ENCODE results near the gene CEP85. TPM values are rescaled to one million over a fixed set of nuclear protein-coding genes. Genes with fewer than 3 reads are reported as not detected.
"Not testable (repeated sequence)": the region's sequence is repeated elsewhere in the genome, so short reads cannot be mapped to it uniquely, and the experiment has no call there.

The CEP85 gene
- total RNA-seq, 1 experiment from 2014 or later, result 37.2 TPM

GRCh38 chr1:26307363-26307781 is 73.4 kb downstream of the CEP85 start:
- POLR2A ChIA-PET, result no interaction called here
- Histone ChIP-seq H3K9ac (ENCODE audit: low read length) (peak overlapping the region; percentile 89), H3K4me1 (ENCODE audit: control insufficient read depth in 1 of 2, insufficient read depth in 2 of 2, low read length in 2 of 2) (peaks cover 9 to 37% of the 10 kb centered on the region in 2 experiments; a peak in 3 of 4 replicates), H4K20me1 (ENCODE audit: insufficient read depth) (no peaks in the 10 kb centered on the region), H3K27me3 (ENCODE audit: insufficient read depth, low read length) (no peaks in the 10 kb centered on the region), H2AFZ (ENCODE audit: low read depth, low read length, poor library complexity, severe bottlenecking) (peak overlapping the region; percentile 71), H3K4me3 (replicated peaks in 1 of 2; ENCODE audit: low read depth in 1 of 2, low read length in 2 of 2) (peak overlapping the region; percentile 79 to 91; a peak in 3 of 4 replicates), H3K79me2 (ENCODE audit: insufficient read depth, low read length) (peaks cover 12% of the 10 kb centered on the region), H3K27ac (ENCODE audit: low read depth, low read length) (peak overlapping the region; percentile 14; the same call in 1 of the 2 replicates), H3K36me3 (ENCODE audit: control insufficient read depth in 1 of 2, insufficient read depth in 2 of 2, low read length in 2 of 2) (no peaks in the 10 kb centered on the region), H3K4me2 (ENCODE audit: low read length) (peak overlapping the region; percentile 100), H3K9me2 (ENCODE audit: insufficient read depth) (no peaks in the 10 kb centered on the region), H3K9me3 (ENCODE audit: control insufficient read depth in 1 of 2, insufficient read depth in 1 of 2, low read depth in 1 of 2, low read length in 2 of 2) (no peaks in the 10 kb centered on the region)
- intact Hi-C loops (cut with micrococcal nuclease), result no loop called here
- RAD21 ChIA-PET (ENCODE audit: low non-redundant PET in 1 of 2, low total read pairs in 2 of 2, uncharacterized antibody in 2 of 2, unreplicated experiment in 2 of 2), result no interaction called here
- TF ChIP-seq JUND (IDR thresholded peaks at IDR 0.05), result no peak
- CTCF ChIA-PET, result interaction anchor here (1.2 to 2.7 kb wide), 3 partner anchors 14 to 84 kb away, joined by 3 to 10 read pairs (median 4); no protein-coding TSS in a partner anchor
- no peak for ATAC-seq
- no TSS peak for BruUV-seq (replicated peaks)
- no peak for DNase-seq (ENCODE audit: low read depth, low spot score)

GRCh38 chr1:26307966-26308899 is 74.2 kb downstream of the CEP85 start:
- ATAC-seq; H3K36me3 ChIP-seq (ENCODE audit: control insufficient read depth in 1 of 2, insufficient read depth in 2 of 2, low read length in 2 of 2); H4K20me1 ChIP-seq (ENCODE audit: insufficient read depth); H3K27ac ChIP-seq (ENCODE audit: low read depth, low read length); RAD21 ChIA-PET (ENCODE audit: low non-redundant PET in 1 of 2, low total read pairs in 2 of 2, uncharacterized antibody in 2 of 2, unreplicated experiment in 2 of 2); H3K27me3 ChIP-seq (ENCODE audit: insufficient read depth, low read length); H3K4me2 ChIP-seq (ENCODE audit: low read length); DNase-seq (ENCODE audit: low read depth, low spot score); H3K9me2 ChIP-seq (ENCODE audit: insufficient read depth); H3K9me3 ChIP-seq (ENCODE audit: control insufficient read depth in 1 of 2, insufficient read depth in 1 of 2, low read depth in 1 of 2, low read length in 2 of 2); H2AFZ ChIP-seq (ENCODE audit: low read depth, low read length, poor library complexity, severe bottlenecking); H3K9ac ChIP-seq (ENCODE audit: low read length); H3K4me3 ChIP-seq (replicated peaks in 1 of 2; ENCODE audit: low read depth in 1 of 2, low read length in 2 of 2); POLR2A ChIA-PET; BruUV-seq (replicated peaks); intact Hi-C loops (cut with micrococcal nuclease): not testable (repeated sequence)
- H3K79me2 ChIP-seq (ENCODE audit: insufficient read depth, low read length), result peaks cover 12% of the 10 kb centered on the region
- peaks cover 4 to 29% of the 10 kb centered on the region in 2 experiments; a peak in 3 of 4 replicates for H3K4me1 ChIP-seq (ENCODE audit: control insufficient read depth in 1 of 2, insufficient read depth in 2 of 2, low read length in 2 of 2)
- CTCF ChIA-PET, result interaction anchor here (1.5 to 2.7 kb wide), 3 partner anchors 22 to 83 kb away, joined by 3 to 10 read pairs (median 5); no protein-coding TSS in a partner anchor
